SK-N-SH (cell line): ENCODE data around the gene EMCN. TPM values are rescaled to one million over a fixed set of nuclear protein-coding genes. Genes with fewer than 3 reads are reported as not detected.

ENCODE experiments used
- CTCF ChIA-PET: fragments of 300-600, 350-600 bp; formaldehyde crosslinking; extraction: SDS; loops from one replicate; lab custom pipeline; 2021; lab: Yijun Ruan, JAX
- POLR2A ChIA-PET: fragments of 350-600 bp; sonication (Branson Sonifier 250); formaldehyde crosslinking; extraction: SDS; loops from one replicate; lab custom pipeline; 2020; ENCODE audit warnings: antibody characterized with exemption, inconsistent platforms; lab: Yijun Ruan, JAX
- DNase-seq: peaks from one replicate; pipeline ENCODE4 v3.0.0; 2012
- H2AFZ ChIP-seq: fragments of 200-600 bp; sonication (generic); 2 replicates; pipeline ENCODE4 v1.8.1; 2016; ENCODE audit warnings: antibody characterized with exemption, mild to moderate bottlenecking, low read depth
- H3F3A ChIP-seq: fragments of 200-600 bp; sonication (generic); replicated peaks from 2 replicates; pipeline ENCODE3; 2016; ENCODE audit warnings: antibody characterized with exemption, mild to moderate bottlenecking; ENCODE audit not compliant: insufficient read depth
- H3K27ac ChIP-seq, 2 experiments: fragments of 200-500 bp in 1 of 2; fragments of 200-600 bp in 1 of 2; sonication (Bioruptor generic) in 1 of 2; sonication (generic), shearing (Covaris generic) in 1 of 2; 2 replicates each; pipeline versions ENCODE4 v1.5.1 to v1.6.1; 2014 to 2016; ENCODE audit warnings: low read depth in 2 of 2, inconsistent platforms in 1 of 2, low read length in 1 of 2, mild to moderate bottlenecking in 1 of 2, mixed read lengths in 1 of 2
- H3K27me3 ChIP-seq: fragments of 200-600 bp; sonication (generic), shearing (Covaris generic); 2 replicates; pipeline ENCODE4 v1.6.1; 2016; ENCODE audit warnings: mixed run types; ENCODE audit not compliant: insufficient read depth
- H3K36me3 ChIP-seq, 2 experiments: fragments of 200-500 bp in 1 of 2; fragments of 200-600 bp in 1 of 2; sonication (Bioruptor generic) in 1 of 2; sonication (generic) in 1 of 2; replicated peaks in 1 of 2; 2 replicates each; pipeline versions ENCODE3 to v1.5.1; 2014 to 2016; ENCODE audit warnings: low read length in 1 of 2, mild to moderate bottlenecking in 1 of 2; ENCODE audit not compliant: insufficient read depth in 2 of 2, control insufficient read depth in 1 of 2
- H3K4me1 ChIP-seq, 2 experiments: fragments of 200-500 bp in 1 of 2; fragments of 200-600 bp in 1 of 2; sonication (Bioruptor generic) in 1 of 2; sonication (generic), shearing (Covaris generic) in 1 of 2; 2 replicates each; pipeline versions ENCODE4 v1.5.1 to v1.6.1; 2014 to 2016; ENCODE audit warnings: low read depth in 1 of 2, low read length in 1 of 2, mixed run types in 1 of 2; ENCODE audit not compliant: insufficient read depth in 2 of 2, control insufficient read depth in 1 of 2
- H3K4me2 ChIP-seq: fragments of 200-600 bp; sonication (generic), shearing (Covaris generic); 2 replicates; pipeline ENCODE4 v1.6.1; 2017; ENCODE audit warnings: mixed run types
- H3K4me3 ChIP-seq, 2 experiments: fragments of 200-500 bp in 1 of 2; fragments of 200-600 bp in 1 of 2; sonication (Bioruptor generic) in 1 of 2; sonication (generic), shearing (Covaris generic) in 1 of 2; 2 replicates each; pipeline versions ENCODE4 v1.5.1 to v1.8.1; 2014 to 2016; ENCODE audit warnings: low read depth in 2 of 2, inconsistent platforms in 1 of 2, low read length in 1 of 2, mild to moderate bottlenecking in 1 of 2, mixed read lengths in 1 of 2, moderate library complexity in 1 of 2
- H3K79me2 ChIP-seq: fragments of 200-600 bp; sonication (generic); 2 replicates; pipeline ENCODE4 v1.8.1; 2017; ENCODE audit warnings: mild to moderate bottlenecking; ENCODE audit not compliant: insufficient read depth
- H3K9ac ChIP-seq: fragments of 200-600 bp; sonication (generic); 2 replicates; pipeline ENCODE4 v1.6.1; 2017; ENCODE audit warnings: mixed run types
- H3K9me2 ChIP-seq: fragments of 200-600 bp; sonication (generic); 2 replicates; pipeline ENCODE4 v1.6.1; 2017; ENCODE audit warnings: mixed run types
- H3K9me3 ChIP-seq: fragments of 200-600 bp; sonication (generic); 2 replicates; pipeline ENCODE4 v1.6.1; 2017; ENCODE audit warnings: mixed run types, mild to moderate bottlenecking, moderate library complexity
- H4K20me1 ChIP-seq: fragments of 200-600 bp; sonication (generic); 2 replicates; pipeline ENCODE4 v1.6.1; 2017; ENCODE audit warnings: mild to moderate bottlenecking, mixed run types; ENCODE audit not compliant: insufficient read depth
- ELF1 ChIP-seq: IDR thresholded peaks from 2 replicates; pipeline ENCODE4 v1.4.0; 2012
- EP300 ChIP-seq, 2 experiments: IDR thresholded peaks; 2 replicates each; pipeline versions ENCODE4 v1.4.0 to v1.6.1; 2012; ENCODE audit warnings: borderline replicate concordance in 1 of 2, low read depth in 1 of 2, low read length in 1 of 2
- FOSL2 ChIP-seq: IDR thresholded peaks from 2 replicates; pipeline ENCODE4 v1.4.0; 2012; ENCODE audit warnings: low read depth, mild to moderate bottlenecking, moderate library complexity, borderline replicate concordance
- FOXJ3 ChIP-seq: sonication (generic); formaldehyde crosslinking; IDR thresholded peaks from 2 replicates; pipeline ENCODE4 v1.5.1; 2020; ENCODE audit warnings: mild to moderate bottlenecking, missing genetic modification reagents
- MXI1 ChIP-seq: IDR thresholded peaks from 2 replicates; pipeline ENCODE4 v1.6.1; 2012; ENCODE audit warnings: mild to moderate bottlenecking, low read depth, low read length, improper control_type of control experiment
- NFIC ChIP-seq: IDR thresholded peaks from 2 replicates; pipeline ENCODE4 v1.4.0; 2012; ENCODE audit warnings: borderline replicate concordance
- NRF1 ChIP-seq: IDR thresholded peaks from 2 replicates; pipeline ENCODE4 v1.6.1; 2012; ENCODE audit warnings: low read depth, mild to moderate bottlenecking, low read length
- RAD21 ChIP-seq: IDR thresholded peaks from 2 replicates; pipeline ENCODE4 v1.6.1; 2012; ENCODE audit warnings: mild to moderate bottlenecking, low read length
- RCOR1 ChIP-seq: fragments of 150-350 bp; IDR thresholded peaks from 2 replicates; pipeline ENCODE4 v1.6.1; 2017; ENCODE audit warnings: antibody characterized with exemption, low read length
- RFX5 ChIP-seq: IDR thresholded peaks from 2 replicates; pipeline ENCODE4 v1.6.1; 2012; ENCODE audit warnings: mild to moderate bottlenecking, improper control_type of control experiment, low read length
- RXRA ChIP-seq: IDR thresholded peaks from 2 replicates; pipeline ENCODE4 v1.4.0; 2012; ENCODE audit warnings: low read depth, mild to moderate bottlenecking, borderline replicate concordance
- SIN3A ChIP-seq: IDR thresholded peaks from 2 replicates; pipeline ENCODE4 v1.6.1; 2012; ENCODE audit warnings: low read depth, mild to moderate bottlenecking, low read length, moderate library complexity, borderline replicate concordance
- TAF1 ChIP-seq: IDR thresholded peaks from 2 replicates; pipeline ENCODE4 v1.6.1; 2012; ENCODE audit warnings: low read depth, mild to moderate bottlenecking, low read length, moderate library complexity, borderline replicate concordance
- TEAD4 ChIP-seq: IDR thresholded peaks from 2 replicates; pipeline ENCODE4 v1.4.0; 2012; ENCODE audit warnings: mild to moderate bottlenecking, borderline replicate concordance; ENCODE audit not compliant: insufficient read depth
- YY1 ChIP-seq: IDR thresholded peaks from 2 replicates; pipeline ENCODE4 v1.4.0; 2012; ENCODE audit warnings: low read depth, mild to moderate bottlenecking
- WGBS: methylation state at CpG from one replicate; pipeline ENCODE4 v1.1.6; 2017; ENCODE audit warnings: low lambda C conversion rate; 5-methylcytosine and 5-hydroxymethylcytosine counted together
- polyA plus RNA-seq, 3 experiments: library from polyadenylated mRNA; depleted of rRNA; stranded (reverse); fragments of >200 nt; gene quantifications; 2 replicates each; pipeline ENCODE4 v1.2.3, GENCODE V29; 2012
- TF ChIP-seq, protein P1 (sequence below): IDR thresholded peaks from 2 replicates; pipeline ENCODE4 v1.4.0; 2012; ENCODE audit warnings: low read depth
- TF ChIP-seq, protein P2 (sequence below): fragments of 150-350 bp; IDR thresholded peaks from 2 replicates; pipeline ENCODE4 v1.6.1; 2016; ENCODE audit warnings: mild to moderate bottlenecking, low read depth, low read length
- TF ChIP-seq, protein P3 (sequence below): IDR thresholded peaks from 2 replicates; pipeline ENCODE4; 2012
- TF ChIP-seq, protein P4 (sequence below): fragments of 200-600 bp; sonication (generic); IDR thresholded peaks from 2 replicates; pipeline ENCODE4 v1.6.1; 2017; ENCODE audit warnings: antibody characterized with exemption, mild to moderate bottlenecking, moderate library complexity
- TF ChIP-seq, protein P5 (sequence below): fragments of 150-350 bp; IDR thresholded peaks from 2 replicates; pipeline ENCODE4 v1.6.1; 2017; ENCODE audit warnings: antibody characterized with exemption, low read length, low read depth, borderline replicate concordance

Gene EMCN, protein sequence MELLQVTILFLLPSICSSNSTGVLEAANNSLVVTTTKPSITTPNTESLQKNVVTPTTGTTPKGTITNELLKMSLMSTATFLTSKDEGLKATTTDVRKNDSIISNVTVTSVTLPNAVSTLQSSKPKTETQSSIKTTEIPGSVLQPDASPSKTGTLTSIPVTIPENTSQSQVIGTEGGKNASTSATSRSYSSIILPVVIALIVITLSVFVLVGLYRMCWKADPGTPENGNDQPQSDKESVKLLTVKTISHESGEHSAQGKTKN
- polyA plus RNA-seq (2012; rRNA removed): 0.30 and 0.62 TPM in 2 replicates
- polyA plus RNA-seq (2012; cell fraction: cytosol; rRNA removed): 0.49 and 0.70 TPM in 2 replicates
- 0.07 and 0.20 TPM in 2 replicates for polyA plus RNA-seq (2012; cell fraction: nucleus; rRNA removed)

DNA sequence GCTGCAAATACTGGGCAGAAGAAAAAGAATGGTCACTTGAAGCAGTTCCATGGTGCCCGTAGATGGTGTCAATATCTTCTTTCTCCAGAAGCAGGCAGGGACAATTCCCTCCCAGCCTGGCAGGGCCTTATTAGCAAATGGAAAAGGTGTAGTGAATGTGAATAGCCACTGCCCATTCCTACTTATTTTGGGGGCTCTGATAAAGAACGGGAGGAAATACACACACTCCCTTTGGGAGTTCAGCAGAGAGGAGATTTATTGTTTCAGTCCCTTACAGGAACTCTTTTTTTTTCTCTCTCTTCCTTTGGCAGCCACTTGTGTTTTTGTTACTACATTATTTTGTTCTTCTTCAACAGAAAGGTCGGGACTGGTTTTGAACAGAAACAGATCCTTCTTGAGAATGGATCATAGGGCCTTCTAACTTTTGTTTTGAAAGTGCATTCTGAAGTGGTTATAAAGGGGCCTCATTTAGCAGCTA is at the start of gene EMCN:
TSS of gene EMCN (minus strand) at position 159 of the 478 bp plus-strand sequence. CDS start at position 51, 108 bp downstream.
- Histone ChIP-seq H3K9ac (no peak within 1 kb of the TSS), H2AFZ (peak within 1 kb of the TSS; percentile 68), H3F3A (no peaks in the 10 kb centered on the region), H3K4me2 (peak within 1 kb of the TSS; percentile 1; the same call in 1 of the 2 replicates), H3K27me3 (no peaks in the 10 kb centered on the region), H3K9me2 (no peaks in the 10 kb centered on the region), H3K36me3 (no peaks in the 10 kb centered on the region), H3K9me3 (no peaks in the 10 kb centered on the region), H3K79me2 (no peaks in the 10 kb centered on the region), H3K27ac (peak within 1 kb of the TSS; percentile 39 to 45; a peak in 3 of 4 replicates), H3K4me3 (no peak within 1 kb of the TSS), H4K20me1 (no peaks in the 10 kb centered on the region), H3K4me1 (peaks cover 0 to 5% of the 10 kb centered on the region in 2 experiments; a peak in 1 of 4 replicates)
- DNase-seq: no peak
- POLR2A ChIA-PET: no interaction called here
- no peak for TF ChIP-seq TAF1
- no peak for TF ChIP-seq ELF1
- TF ChIP-seq FOXJ3 (CRISPR knock-in tag): no peak
- TF ChIP-seq SIN3A: no peak
- TF ChIP-seq RFX5: no peak
- TF ChIP-seq, protein P1, sequence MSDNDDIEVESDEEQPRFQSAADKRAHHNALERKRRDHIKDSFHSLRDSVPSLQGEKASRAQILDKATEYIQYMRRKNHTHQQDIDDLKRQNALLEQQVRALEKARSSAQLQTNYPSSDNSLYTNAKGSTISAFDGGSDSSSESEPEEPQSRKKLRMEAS: no peak
- no peak for TF ChIP-seq TEAD4
- TF ChIP-seq RAD21: no peak
- no peak for TF ChIP-seq NFIC
- no peak for TF ChIP-seq NRF1
- TF ChIP-seq RCOR1: no peak
- TF ChIP-seq YY1: no peak
- TF ChIP-seq, protein P2, sequence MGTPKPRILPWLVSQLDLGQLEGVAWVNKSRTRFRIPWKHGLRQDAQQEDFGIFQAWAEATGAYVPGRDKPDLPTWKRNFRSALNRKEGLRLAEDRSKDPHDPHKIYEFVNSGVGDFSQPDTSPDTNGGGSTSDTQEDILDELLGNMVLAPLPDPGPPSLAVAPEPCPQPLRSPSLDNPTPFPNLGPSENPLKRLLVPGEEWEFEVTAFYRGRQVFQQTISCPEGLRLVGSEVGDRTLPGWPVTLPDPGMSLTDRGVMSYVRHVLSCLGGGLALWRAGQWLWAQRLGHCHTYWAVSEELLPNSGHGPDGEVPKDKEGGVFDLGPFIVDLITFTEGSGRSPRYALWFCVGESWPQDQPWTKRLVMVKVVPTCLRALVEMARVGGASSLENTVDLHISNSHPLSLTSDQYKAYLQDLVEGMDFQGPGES: no peak
- TF ChIP-seq, protein P3, sequence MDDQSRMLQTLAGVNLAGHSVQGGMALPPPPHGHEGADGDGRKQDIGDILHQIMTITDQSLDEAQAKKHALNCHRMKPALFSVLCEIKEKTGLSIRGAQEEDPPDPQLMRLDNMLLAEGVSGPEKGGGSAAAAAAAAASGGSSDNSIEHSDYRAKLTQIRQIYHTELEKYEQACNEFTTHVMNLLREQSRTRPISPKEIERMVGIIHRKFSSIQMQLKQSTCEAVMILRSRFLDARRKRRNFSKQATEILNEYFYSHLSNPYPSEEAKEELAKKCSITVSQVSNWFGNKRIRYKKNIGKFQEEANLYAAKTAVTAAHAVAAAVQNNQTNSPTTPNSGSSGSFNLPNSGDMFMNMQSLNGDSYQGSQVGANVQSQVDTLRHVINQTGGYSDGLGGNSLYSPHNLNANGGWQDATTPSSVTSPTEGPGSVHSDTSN: no peak
- TF ChIP-seq MXI1: no peak
- TF ChIP-seq FOSL2: no peak
- TF ChIP-seq, protein P4, sequence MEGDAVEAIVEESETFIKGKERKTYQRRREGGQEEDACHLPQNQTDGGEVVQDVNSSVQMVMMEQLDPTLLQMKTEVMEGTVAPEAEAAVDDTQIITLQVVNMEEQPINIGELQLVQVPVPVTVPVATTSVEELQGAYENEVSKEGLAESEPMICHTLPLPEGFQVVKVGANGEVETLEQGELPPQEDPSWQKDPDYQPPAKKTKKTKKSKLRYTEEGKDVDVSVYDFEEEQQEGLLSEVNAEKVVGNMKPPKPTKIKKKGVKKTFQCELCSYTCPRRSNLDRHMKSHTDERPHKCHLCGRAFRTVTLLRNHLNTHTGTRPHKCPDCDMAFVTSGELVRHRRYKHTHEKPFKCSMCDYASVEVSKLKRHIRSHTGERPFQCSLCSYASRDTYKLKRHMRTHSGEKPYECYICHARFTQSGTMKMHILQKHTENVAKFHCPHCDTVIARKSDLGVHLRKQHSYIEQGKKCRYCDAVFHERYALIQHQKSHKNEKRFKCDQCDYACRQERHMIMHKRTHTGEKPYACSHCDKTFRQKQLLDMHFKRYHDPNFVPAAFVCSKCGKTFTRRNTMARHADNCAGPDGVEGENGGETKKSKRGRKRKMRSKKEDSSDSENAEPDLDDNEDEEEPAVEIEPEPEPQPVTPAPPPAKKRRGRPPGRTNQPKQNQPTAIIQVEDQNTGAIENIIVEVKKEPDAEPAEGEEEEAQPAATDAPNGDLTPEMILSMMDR: no peak
- TF ChIP-seq, protein P5, sequence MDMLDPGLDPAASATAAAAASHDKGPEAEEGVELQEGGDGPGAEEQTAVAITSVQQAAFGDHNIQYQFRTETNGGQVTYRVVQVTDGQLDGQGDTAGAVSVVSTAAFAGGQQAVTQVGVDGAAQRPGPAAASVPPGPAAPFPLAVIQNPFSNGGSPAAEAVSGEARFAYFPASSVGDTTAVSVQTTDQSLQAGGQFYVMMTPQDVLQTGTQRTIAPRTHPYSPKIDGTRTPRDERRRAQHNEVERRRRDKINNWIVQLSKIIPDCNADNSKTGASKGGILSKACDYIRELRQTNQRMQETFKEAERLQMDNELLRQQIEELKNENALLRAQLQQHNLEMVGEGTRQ: no peak
- TF ChIP-seq EP300 (IDR thresholded peaks at IDR 0.05; ENCODE audit: borderline replicate concordance in 1 of 2, low read depth in 1 of 2, low read length in 1 of 2): no peak
- no peak for TF ChIP-seq RXRA
- CTCF ChIA-PET: no interaction called here
- WGBS: 65% methylated on average over 3 of the region's 3 CpGs
